Measurements from ENCODE around the gene LRRC28. TPM values are rescaled to one million over a fixed set of nuclear protein-coding genes. Genes with fewer than 3 reads are reported as not detected.

LRRC28 gene
- total RNA-seq, 1 experiment from 2014 or later: 39.3 TPM

GRCh38 chr15:99207672-99208071 lies 43.6 kb upstream of the LRRC28 start:
- ChIA-PET CTCF (interaction anchor here (0.6 kb wide), 1 partner anchor 27 kb away, joined by 3 read pairs; no protein-coding TSS in a partner anchor), POLR2A (no interaction called here)
- no TSS peak for BruUV-seq (replicated peaks)
- intact Hi-C loops (cut with micrococcal nuclease; ENCODE audit: unreplicated experiment): no loop called here
- TF ChIP-seq TCF7L2 (IDR thresholded peaks at IDR 0.05; ENCODE audit: low read depth, low read length): no peak
- TF ChIP-seq REST (IDR thresholded peaks at IDR 0.05; ENCODE audit: insufficient read depth in 1 of 2, low read depth in 2 of 2, low read length in 1 of 2): no peak
- no peak for TF ChIP-seq SIN3A (IDR thresholded peaks at IDR 0.05; ENCODE audit: borderline replicate concordance, insufficient read depth, low read depth, low read length)
- no peak for TF ChIP-seq CTCF (IDR thresholded peaks at IDR 0.05)
- TF ChIP-seq POLR2AphosphoS5 (IDR thresholded peaks at IDR 0.05; ENCODE audit: low read depth, low read length): no peak
- H3K4me3 ChIP-seq (ENCODE audit: low read depth in 2 of 2, low read length in 2 of 2): no peak overlapping the region
- H3K4me1 ChIP-seq (ENCODE audit: control insufficient read depth, insufficient read depth, low read length): peaks cover 3% of the 10 kb centered on the region; the same call in 1 of the 2 replicates
- no peak for ATAC-seq
- no peak overlapping the region for H3K27ac ChIP-seq (ENCODE audit: low read length)
- no peak for DNase-seq (ENCODE audit: low read depth, low spot score)
- in situ Hi-C loops (cut with HindIII; ENCODE audit: low pct_unique_long_range_greater_than_20kb, low sequenced_read_pairs): no loop called here
- H3K36me3 ChIP-seq (ENCODE audit: control insufficient read depth, insufficient read depth, low read length): no peaks in the 10 kb centered on the region
- H3K27me3 ChIP-seq (ENCODE audit: control insufficient read depth, insufficient read depth, low read length): no peaks in the 10 kb centered on the region
- no peaks in the 10 kb centered on the region for H3K9me3 ChIP-seq (ENCODE audit: control insufficient read depth, insufficient read depth, low read depth, low read length)

GRCh38 chr15:99209326-99209725 lies 42.0 kb upstream of the LRRC28 start:
- BruUV-seq (replicated peaks): no TSS peak
- intact Hi-C loops (cut with micrococcal nuclease; ENCODE audit: unreplicated experiment) (no loop called here), in situ Hi-C loops (cut with HindIII; ENCODE audit: low pct_unique_long_range_greater_than_20kb, low sequenced_read_pairs) (no loop called here)
- CTCF ChIA-PET: no interaction called here
- POLR2A ChIA-PET: no interaction called here
- Histone ChIP-seq H3K9me3 (ENCODE audit: control insufficient read depth, insufficient read depth, low read depth, low read length) (no peaks in the 10 kb centered on the region), H3K36me3 (ENCODE audit: control insufficient read depth, insufficient read depth, low read length) (no peaks in the 10 kb centered on the region), H3K4me3 (ENCODE audit: low read depth in 2 of 2, low read length in 2 of 2) (no peak overlapping the region), H3K27me3 (ENCODE audit: control insufficient read depth, insufficient read depth, low read length) (no peaks in the 10 kb centered on the region), H3K4me1 (ENCODE audit: control insufficient read depth, insufficient read depth, low read length) (no peaks in the 10 kb centered on the region), H3K27ac (ENCODE audit: low read length) (no peak overlapping the region)
- TF ChIP-seq TCF7L2 (IDR thresholded peaks at IDR 0.05; ENCODE audit: low read depth, low read length) (no peak), POLR2AphosphoS5 (IDR thresholded peaks at IDR 0.05; ENCODE audit: low read depth, low read length) (no peak), CTCF (IDR thresholded peaks at IDR 0.05) (no peak), SIN3A (IDR thresholded peaks at IDR 0.05; ENCODE audit: borderline replicate concordance, insufficient read depth, low read depth, low read length) (no peak), REST (IDR thresholded peaks at IDR 0.05; ENCODE audit: insufficient read depth in 1 of 2, low read depth in 2 of 2, low read length in 1 of 2) (no peak)
- no peak for DNase-seq (ENCODE audit: low read depth, low spot score)
- ATAC-seq: no peak
